Effector memory CD8-positive, alpha-beta T cell (primary cell): ENCODE measurements around the gene DCAF5.

Experiments
- ATAC-seq: fragments of 150-1000 bp; cut with Tn5 transposase; replicated peaks from 2 replicates; pipeline ENCODE4 v1.10.0; 2021; ENCODE audit warnings: mild to moderate bottlenecking, moderate library complexity
- DNase-seq, 3 experiments: peaks; one replicate each; pipeline ENCODE4 v3.0.0; 2021
- H3K27ac Mint-ChIP-seq, 2 donors: one replicate each; pipeline ENCODE4 v1.8.0; 2022; ENCODE audit warnings: mild to moderate bottlenecking in 2 of 2, mixed read lengths in 2 of 2, moderate library complexity in 2 of 2
- H3K27me3 Mint-ChIP-seq, 2 donors: one replicate each; pipeline ENCODE4 v1.8.0; 2022; ENCODE audit warnings: mixed read lengths in 2 of 2
- H3K36me3 Mint-ChIP-seq: one replicate; pipeline ENCODE4 v1.8.0; 2022; ENCODE audit warnings: mild to moderate bottlenecking, moderate library complexity, mixed read lengths; ENCODE audit not compliant: insufficient read depth
- H3K4me1 Mint-ChIP-seq, 2 donors: one replicate each; pipeline ENCODE4 v1.8.0; 2022; ENCODE audit warnings: low read depth in 2 of 2, mixed read lengths in 2 of 2
- H3K4me3 Mint-ChIP-seq, 2 donors: one replicate each; pipeline ENCODE4 v1.8.0; 2022; ENCODE audit warnings: mild to moderate bottlenecking in 2 of 2, mixed read lengths in 2 of 2, moderate library complexity in 2 of 2
- H3K9me3 Mint-ChIP-seq, 2 donors: one replicate each; pipeline ENCODE4 v1.8.0; 2022; ENCODE audit warnings: mixed read lengths in 2 of 2

The DCAF5 gene

DNA sequence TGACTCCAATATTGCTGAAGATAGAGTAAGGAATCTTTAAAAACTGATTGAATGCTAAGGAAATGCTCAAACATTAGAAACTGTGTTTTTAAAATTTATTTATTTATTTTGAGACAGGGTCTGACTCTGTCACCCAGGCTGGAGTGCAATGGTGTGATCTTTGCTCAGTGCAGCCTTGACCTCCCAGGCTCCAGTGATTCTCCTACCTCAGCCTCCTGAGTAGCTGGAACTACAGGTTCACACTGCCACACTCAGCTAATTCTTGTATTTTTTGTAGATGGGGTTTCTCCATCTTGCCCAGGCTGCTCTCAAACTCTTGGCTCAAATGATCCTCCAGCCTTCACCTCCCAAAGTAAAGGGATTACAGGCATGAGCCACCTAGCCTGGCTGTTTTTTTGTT is 3.3 kb upstream of the DCAF5 start:
- Mint-ChIP-seq H3K36me3 (peaks cover 16% of the 10 kb centered on the region), H3K4me3 (no peak overlapping the region), H3K4me1 (peaks cover 6 to 7% of the 10 kb centered on the region in 2 donors), H3K9me3 (no peaks in the 10 kb centered on the region), H3K27me3 (peaks cover 12 to 15% of the 10 kb centered on the region in 2 donors), H3K27ac (no peak overlapping the region)
- ATAC-seq (no peak), DNase-seq (no peak)

DNA sequence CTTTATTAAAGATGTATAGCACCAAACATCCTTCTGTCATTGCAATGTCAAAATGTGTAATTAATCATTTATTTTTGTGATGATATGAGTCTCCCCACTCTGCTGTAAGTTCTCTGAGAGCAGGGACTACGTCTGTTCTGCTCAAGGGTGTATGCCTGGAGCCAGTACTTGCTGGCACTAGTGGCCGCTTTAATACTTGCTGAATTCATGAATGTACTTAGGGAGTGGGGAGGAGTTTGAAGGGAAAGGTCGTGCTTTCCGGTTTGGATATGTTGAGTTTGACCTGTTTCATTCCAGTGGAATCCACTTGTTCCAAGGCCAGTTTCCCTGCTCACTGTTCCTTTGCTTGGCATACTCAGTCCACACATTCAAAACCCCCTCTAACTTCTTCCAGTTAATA is 1.9 kb upstream of the DCAF5 start:
- no peak overlapping the region for H3K4me3 Mint-ChIP-seq
- peaks cover 16% of the 10 kb centered on the region for H3K36me3 Mint-ChIP-seq
- ATAC-seq (no peak), DNase-seq (no peak)
- no peak overlapping the region for H3K27ac Mint-ChIP-seq
- H3K4me1 Mint-ChIP-seq = peaks cover 11 to 21% of the 10 kb centered on the region in 2 donors
- peaks cover 0 to under 1% of the 10 kb centered on the region in 2 donors for H3K27me3 Mint-ChIP-seq
- no peaks in the 10 kb centered on the region for H3K9me3 Mint-ChIP-seq

DNA sequence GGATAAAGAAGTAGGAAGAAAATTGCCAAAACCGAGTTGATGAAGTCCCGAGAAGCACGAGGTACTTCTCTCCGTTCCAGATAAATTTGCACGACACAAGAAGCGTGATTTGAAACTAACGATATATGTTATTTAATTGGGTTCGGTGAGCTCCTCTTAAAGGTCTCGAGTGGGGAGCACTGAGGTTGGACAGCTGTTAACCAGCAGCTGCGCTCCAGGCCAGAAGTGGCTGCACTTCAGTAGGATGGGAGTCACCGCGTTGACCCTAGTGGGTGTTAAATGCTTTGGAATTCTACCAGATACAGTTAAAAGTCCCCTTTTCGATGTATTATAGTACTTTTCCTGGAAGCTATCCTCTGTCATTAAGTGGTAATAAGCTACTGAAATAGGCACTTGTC is 953 bp upstream of the DCAF5 start:
- DNase-seq (peak in 1 of 3 experiments; percentile 5), ATAC-seq (no peak)
- Mint-ChIP-seq H3K27ac (peak overlapping the region; percentile 64 to 78), H3K36me3 (peaks cover 18% of the 10 kb centered on the region), H3K9me3 (no peaks in the 10 kb centered on the region), H3K4me1 (peaks cover 19 to 28% of the 10 kb centered on the region in 2 donors), H3K4me3 (peak overlapping the region; percentile 96), H3K27me3 (no peaks in the 10 kb centered on the region)

DNA sequence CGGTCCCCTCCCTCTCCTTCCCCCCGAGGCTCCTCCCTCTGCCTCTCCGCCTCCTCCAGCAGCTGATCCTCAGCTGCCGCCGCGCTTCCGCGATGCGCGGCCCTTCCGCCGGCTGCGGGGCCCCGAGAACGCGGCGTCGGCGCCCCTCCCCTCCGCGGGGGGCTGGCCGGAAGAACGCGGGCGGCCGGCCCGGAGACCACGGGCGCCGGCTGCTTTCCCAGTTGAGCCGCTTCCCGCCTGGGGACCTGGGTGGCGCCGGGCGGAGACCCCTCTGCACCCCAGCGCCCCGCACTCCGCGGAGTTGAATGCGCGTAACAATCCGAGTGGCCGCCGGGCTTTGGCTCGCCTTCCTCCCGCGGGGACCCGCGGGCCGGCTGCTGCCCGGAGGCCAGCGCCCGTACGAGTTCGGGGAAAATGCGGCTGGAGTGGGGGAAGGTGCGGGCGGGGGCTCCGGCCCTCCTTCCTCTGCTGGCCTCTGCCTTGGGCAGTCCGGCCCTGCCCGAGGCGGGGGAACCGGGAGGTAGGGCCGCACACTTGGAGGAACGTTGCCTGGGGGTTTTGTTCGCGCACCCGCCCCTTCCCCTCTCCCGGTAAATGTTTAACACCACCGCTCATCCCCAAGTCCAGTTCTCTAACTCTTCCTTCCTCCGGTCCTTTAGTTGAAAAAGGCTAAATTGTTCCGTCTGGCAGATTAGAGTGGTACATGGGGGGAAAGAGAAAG is 393 bp upstream of the DCAF5 start:
- peaks cover 23% of the 10 kb centered on the region for H3K36me3 Mint-ChIP-seq
- H3K4me1 Mint-ChIP-seq = peaks cover 23 to 34% of the 10 kb centered on the region in 2 donors
- peak in 2 of 3 experiments; percentile 8 to 90 for DNase-seq
- H3K27me3 Mint-ChIP-seq = no peaks in the 10 kb centered on the region
- H3K4me3 Mint-ChIP-seq = peak overlapping the region; percentile 96
- H3K27ac Mint-ChIP-seq = peak overlapping the region; percentile 78 to 93
- ATAC-seq = no peak
- H3K9me3 Mint-ChIP-seq = no peaks in the 10 kb centered on the region

DNA sequence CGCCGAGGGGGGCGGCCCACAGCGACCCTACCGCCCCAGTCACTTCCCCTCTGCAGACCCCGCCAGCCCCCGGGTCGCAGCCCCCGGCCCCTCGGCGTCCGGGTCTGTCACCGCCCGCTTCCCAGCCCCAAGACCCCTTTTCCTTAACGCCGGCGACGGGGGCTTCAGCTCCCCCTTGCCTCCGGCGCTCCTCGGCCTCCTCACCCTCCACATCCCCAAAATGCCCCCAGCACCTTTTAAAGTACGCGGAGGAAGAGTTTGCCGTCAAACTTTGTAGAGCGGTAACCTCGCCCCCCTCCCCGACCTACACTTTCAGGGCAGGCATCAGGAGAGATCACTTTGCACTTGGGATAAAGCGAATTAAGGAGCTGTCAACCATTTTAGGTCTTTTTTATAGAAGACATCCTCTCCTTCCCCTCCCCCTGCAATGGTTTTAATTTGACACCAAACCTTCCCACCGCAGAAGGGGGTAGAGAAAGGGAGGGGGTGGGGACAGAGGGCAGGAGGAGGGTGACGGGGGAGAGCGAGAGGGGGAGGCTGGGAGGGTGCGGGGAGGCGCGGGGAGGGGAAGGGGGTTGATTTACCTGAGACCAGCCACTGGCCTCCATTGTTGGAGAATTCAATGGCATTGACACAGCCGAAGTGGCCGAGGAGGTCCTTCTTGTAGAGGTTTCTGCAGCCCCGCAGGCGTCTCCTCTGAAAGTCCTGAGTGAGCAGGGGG is 578 bp downstream of the DCAF5 start:
- Mint-ChIP-seq H3K9me3 (no peaks in the 10 kb centered on the region), H3K36me3 (peaks cover 33% of the 10 kb centered on the region), H3K4me3 (peak overlapping the region; percentile 96), H3K27me3 (no peaks in the 10 kb centered on the region), H3K4me1 (peaks cover 28 to 43% of the 10 kb centered on the region in 2 donors), H3K27ac (peak overlapping the region; percentile 93 to 96)
- peak; percentile 36 to 50 (median 40) for DNase-seq
- ATAC-seq = peak; percentile 27

DNA sequence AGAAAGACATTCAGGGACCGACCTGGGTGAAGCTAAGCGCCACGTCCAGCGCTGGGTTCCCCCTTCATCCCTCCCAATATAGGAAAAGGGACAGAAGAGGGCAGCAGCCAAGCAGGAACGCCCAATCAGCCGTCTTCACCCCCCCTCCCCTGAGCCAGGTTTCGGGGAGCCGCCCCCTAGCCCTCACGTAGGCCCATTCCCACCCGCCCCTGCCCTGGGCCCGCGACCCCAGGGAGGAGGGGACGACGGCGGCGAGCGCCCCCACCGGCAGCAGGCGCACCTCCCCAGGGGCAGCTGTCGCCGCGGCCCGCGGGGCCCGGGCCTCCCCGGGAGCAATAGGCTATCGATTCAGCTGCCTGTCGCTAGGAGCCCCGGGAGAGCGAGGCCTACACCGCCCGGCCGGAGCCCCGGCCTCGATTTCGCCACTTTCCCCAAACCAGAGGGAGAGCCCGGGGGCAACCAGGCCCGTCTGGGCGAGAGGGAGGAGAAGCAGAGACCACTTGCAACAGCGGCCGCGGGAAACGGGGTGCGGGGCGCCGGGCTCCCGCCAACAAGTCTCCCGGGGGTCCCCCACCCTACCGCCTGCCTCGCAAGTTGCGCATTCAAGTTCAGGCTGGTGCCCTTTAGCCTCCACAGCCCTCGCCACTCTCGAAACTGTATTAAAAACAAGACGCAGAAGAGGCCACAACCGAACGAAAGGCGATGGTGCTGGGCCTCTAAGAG is 1.3 kb downstream of the DCAF5 start:
- H3K27me3 Mint-ChIP-seq = no peaks in the 10 kb centered on the region
- DNase-seq (peak; percentile 66 to 72 (median 69)), ATAC-seq (peak; percentile 49)
- H3K36me3 Mint-ChIP-seq = peaks cover 36% of the 10 kb centered on the region
- peak overlapping the region; percentile 96 for H3K4me3 Mint-ChIP-seq
- H3K9me3 Mint-ChIP-seq = no peaks in the 10 kb centered on the region
- peak overlapping the region; percentile 93 to 96 for H3K27ac Mint-ChIP-seq
- H3K4me1 Mint-ChIP-seq = peaks cover 28 to 49% of the 10 kb centered on the region in 2 donors

DNA sequence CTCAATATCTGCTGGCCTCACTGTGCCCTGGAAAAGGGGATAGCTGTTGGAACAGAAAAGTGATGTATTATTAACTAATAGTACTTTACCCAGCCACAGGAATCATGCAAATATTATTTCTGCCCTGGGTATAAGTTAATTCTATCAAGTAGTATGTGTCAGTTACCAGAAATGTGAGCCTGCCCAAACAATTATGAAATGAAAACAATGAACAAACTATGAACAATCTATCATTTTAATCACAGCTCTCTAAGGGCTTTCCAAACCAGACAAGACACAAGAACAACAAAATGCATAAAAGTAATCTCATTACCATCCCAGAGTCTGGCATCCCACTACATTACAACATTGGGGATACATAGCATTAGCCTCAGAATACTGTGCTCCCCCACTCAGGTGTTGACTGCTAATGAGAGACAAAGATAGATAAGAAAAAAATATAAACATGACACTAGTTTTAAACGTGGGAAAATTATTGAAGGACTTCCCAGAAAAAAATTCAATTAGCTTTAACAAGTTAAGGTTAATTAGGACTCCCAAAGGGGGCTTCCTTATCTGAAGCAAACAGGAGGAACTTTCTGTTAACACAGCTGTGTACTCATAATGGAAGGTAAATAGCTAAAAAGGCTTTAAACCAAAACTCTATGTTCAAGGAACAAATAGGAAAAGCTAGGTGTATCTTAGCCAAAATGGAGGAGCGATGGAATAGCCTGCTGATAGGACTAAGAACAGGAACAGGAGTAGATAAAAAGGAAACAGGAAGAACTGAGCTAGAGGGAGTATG is 3.3 kb downstream of the DCAF5 start:
- Mint-ChIP-seq H3K36me3 (peaks cover 36% of the 10 kb centered on the region), H3K27ac (peak overlapping the region; percentile 6 to 93), H3K4me3 (peak overlapping the region; percentile 96), H3K27me3 (no peaks in the 10 kb centered on the region), H3K4me1 (peaks cover 34 to 60% of the 10 kb centered on the region in 2 donors), H3K9me3 (no peaks in the 10 kb centered on the region)
- ATAC-seq = no peak
- DNase-seq = no peak

DNA sequence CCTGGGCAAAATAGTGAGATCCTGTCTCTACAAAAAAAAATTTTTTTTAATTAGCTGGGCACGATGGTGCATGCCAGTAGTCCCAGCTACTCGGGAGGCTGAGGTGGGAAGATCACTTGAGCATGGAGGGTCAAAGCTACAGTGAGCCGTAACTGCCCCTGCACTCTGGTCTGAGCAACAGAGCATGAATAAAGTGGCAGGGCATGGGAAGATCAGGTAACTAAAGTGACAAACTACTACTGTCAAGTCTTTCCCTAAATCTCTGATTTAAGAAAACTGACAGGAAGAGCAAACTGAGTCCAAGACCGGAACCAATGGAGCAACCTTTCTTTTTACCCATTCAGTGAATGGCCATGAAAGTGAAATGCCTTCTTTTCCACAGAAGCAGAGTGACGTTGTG is 10.8 kb downstream of the DCAF5 start:
- Mint-ChIP-seq H3K27ac (peak overlapping the region in 1 of 2 donors; percentile 44), H3K36me3 (peaks cover 26% of the 10 kb centered on the region), H3K4me3 (no peak overlapping the region), H3K27me3 (no peaks in the 10 kb centered on the region), H3K4me1 (peaks cover 38 to 66% of the 10 kb centered on the region in 2 donors), H3K9me3 (no peaks in the 10 kb centered on the region)
- no peak for ATAC-seq
- DNase-seq = no peak

DNA sequence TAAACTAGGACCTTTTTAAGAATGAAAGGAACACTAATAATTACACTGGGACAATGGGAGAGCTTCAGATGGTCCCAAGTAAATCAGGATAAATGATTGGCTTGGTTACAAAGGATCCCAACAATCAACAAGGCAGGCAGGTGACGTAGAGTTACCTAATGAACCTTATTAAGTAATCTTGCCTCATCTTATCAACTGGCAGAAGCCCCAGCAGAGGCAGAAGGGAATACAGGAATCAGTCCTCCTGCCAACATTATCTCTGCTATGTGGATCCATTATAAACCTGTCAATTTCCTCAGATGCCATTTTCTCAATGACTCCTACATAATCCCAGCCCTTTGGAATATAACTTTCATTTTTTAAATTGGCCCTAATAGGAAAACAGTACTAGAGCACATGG is 11.4 kb downstream of the DCAF5 start:
- Mint-ChIP-seq H3K36me3 (peaks cover 23% of the 10 kb centered on the region), H3K9me3 (no peaks in the 10 kb centered on the region), H3K27me3 (no peaks in the 10 kb centered on the region), H3K27ac (peak overlapping the region; percentile 35 to 44), H3K4me3 (no peak overlapping the region), H3K4me1 (peaks cover 38 to 62% of the 10 kb centered on the region in 2 donors)
- DNase-seq (no peak), ATAC-seq (no peak)

DNA sequence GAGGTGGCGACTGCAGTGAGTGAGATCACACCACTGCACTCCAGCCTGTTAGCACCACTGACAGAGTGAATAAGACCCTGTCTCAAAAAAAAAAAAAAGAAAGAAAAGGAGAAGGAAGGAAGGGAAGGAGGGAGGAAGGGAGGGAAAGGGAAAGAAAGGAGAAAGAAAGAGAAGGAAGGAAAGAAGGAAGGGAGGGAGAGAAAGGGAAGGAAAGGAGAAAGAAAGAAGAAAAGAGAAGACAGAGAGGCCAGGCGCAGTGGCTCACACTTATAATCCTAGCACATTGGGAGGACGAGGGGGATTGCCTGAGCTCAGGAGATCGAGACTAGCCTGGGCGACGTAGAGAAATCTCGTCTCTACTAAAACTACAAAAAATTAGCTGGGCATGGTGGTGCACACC is 13.2 kb downstream of the DCAF5 start:
- ATAC-seq = no peak
- no peaks in the 10 kb centered on the region for H3K27me3 Mint-ChIP-seq
- H3K27ac Mint-ChIP-seq = peak overlapping the region in 1 of 2 donors; percentile 77
- peaks cover 23% of the 10 kb centered on the region for H3K36me3 Mint-ChIP-seq
- DNase-seq = no peak
- H3K4me3 Mint-ChIP-seq = no peak overlapping the region
- H3K9me3 Mint-ChIP-seq = no peaks in the 10 kb centered on the region
- H3K4me1 Mint-ChIP-seq = peaks cover 32 to 58% of the 10 kb centered on the region in 2 donors

DNA sequence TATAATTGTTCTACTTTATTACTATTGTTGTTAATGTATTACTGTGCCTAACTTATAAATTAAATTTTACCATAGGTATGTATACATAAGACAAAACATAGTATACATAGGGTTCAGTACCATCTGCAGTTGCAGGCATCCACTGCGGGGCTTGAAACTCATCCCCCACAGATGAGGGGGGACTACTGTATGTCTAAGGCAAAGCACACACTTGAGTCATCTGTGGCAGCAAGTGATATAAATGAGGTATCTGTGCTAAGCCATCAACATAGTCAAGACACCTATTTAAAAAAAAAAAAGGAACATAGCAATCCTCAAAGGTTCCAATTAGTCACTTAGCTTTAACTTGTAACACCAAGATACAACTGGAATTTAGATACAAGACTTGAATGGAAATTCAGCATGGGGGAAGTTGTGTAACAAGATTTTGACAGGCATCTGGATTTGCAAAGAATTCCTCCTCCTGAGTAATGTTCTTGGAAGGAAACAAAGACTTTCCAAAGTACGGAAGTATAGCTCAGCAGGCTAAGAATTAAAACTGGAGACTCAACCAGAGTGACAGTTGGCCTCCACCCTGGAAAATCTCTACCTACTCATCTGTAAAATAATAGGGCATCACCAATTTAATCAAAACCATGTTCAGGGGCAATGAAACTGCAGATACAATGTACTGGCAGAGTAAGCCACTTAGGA is 14.9 kb downstream of the DCAF5 start:
- ATAC-seq (no peak), DNase-seq (no peak)
- Mint-ChIP-seq H3K9me3 (no peaks in the 10 kb centered on the region), H3K4me1 (peaks cover 40 to 64% of the 10 kb centered on the region in 2 donors), H3K4me3 (no peak overlapping the region), H3K27ac (no peak overlapping the region), H3K27me3 (no peaks in the 10 kb centered on the region), H3K36me3 (peaks cover 23% of the 10 kb centered on the region)

DNA sequence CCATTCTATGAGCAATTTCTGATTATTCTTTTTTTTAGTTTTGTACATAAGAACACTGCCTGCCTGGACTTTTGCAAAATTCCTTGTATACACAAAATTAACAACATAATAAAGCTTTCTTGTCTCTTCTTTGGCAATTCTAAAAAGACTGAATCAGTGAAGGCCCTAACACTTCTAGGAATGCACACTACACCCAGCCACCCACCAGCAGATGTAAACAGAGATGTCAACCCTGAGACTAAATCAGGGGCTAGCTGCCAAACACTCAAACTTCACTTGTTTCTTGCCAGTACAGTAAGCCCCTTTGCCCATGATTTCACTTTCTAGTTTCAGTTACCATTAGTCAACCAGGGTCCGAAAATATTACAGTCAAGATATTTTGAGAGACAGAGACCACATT is 15.5 kb downstream of the DCAF5 start:
- Mint-ChIP-seq H3K4me1 (peaks cover 39 to 64% of the 10 kb centered on the region in 2 donors), H3K4me3 (no peak overlapping the region), H3K27me3 (no peaks in the 10 kb centered on the region), H3K9me3 (no peaks in the 10 kb centered on the region), H3K36me3 (peaks cover 23% of the 10 kb centered on the region), H3K27ac (peak overlapping the region in 1 of 2 donors; percentile 5)
- no peak for DNase-seq
- no peak for ATAC-seq
